Prostate gland (tissue), 2 donors: Measurements from ENCODE around the gene HSPG2.

Experiments
- POLR2A ChIP-seq: fragments of 450-650 bp; IDR thresholded peaks from one replicate; pipeline ENCODE4 v1.6.1; 2016; ENCODE audit warnings: antibody characterized with exemption, mild to moderate bottlenecking
- TF ChIP-seq, protein P1 (sequence below), 4 experiments: fragments of 200-600 bp in 2 of 4; fragments of 450-650 bp in 2 of 4; sonication (generic) in 2 of 4; IDR thresholded peaks; 1 replicate in 3 of 4; 2 replicates in 1 of 4; pipeline ENCODE4 v1.5.1; 2016 to 2019; ENCODE audit warnings: antibody characterized with exemption in 4 of 4, mild to moderate bottlenecking in 2 of 4, moderate library complexity in 2 of 4

DNA sequence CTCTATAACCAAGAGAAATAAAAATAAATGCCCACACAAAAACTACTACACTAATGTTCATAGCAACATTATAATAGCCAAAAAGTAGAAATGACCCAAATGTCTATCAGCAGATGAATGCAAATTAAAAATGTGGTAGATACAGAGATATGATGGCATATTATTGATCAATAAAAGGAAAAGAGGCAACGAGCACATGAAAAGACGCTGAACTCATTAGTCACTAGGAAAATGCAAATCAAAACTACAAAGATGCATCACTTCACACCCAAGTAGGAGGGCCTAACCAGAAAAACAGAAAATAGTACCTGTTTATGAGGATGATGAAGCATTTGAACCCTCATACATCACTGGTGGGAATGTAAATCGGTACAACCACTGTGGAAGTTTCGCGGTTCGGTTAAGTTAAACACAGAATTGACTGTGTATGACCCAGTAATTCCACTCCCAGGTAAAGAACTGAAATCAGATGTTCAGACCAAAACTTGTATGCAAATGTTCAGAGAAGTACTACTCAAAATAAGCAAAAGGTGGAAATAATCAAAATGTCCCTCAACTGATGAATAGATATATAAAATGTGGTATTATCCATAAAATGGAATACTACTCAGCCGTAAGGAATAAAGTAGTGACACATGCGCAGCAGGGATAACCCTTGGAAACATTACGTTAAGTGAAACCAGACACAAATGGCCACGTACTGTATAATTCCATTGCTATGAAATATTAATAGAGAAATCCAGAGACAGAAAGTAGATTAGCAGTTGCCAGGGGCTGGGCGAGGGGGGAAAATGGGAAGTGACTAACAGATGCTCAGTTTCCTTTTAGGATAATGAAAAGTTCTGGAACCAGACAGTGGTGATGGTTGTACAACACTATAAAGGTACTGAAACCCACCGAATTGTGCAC lies 157.2 kb downstream of the HSPG2 start:
- TF ChIP-seq POLR2A: no peak
- TF ChIP-seq, protein P1, sequence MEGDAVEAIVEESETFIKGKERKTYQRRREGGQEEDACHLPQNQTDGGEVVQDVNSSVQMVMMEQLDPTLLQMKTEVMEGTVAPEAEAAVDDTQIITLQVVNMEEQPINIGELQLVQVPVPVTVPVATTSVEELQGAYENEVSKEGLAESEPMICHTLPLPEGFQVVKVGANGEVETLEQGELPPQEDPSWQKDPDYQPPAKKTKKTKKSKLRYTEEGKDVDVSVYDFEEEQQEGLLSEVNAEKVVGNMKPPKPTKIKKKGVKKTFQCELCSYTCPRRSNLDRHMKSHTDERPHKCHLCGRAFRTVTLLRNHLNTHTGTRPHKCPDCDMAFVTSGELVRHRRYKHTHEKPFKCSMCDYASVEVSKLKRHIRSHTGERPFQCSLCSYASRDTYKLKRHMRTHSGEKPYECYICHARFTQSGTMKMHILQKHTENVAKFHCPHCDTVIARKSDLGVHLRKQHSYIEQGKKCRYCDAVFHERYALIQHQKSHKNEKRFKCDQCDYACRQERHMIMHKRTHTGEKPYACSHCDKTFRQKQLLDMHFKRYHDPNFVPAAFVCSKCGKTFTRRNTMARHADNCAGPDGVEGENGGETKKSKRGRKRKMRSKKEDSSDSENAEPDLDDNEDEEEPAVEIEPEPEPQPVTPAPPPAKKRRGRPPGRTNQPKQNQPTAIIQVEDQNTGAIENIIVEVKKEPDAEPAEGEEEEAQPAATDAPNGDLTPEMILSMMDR (IDR thresholded peaks at IDR 0.05): no peak
